Astrocyte (in vitro differentiated cells and primary cell): ENCODE data around the gene SOX5.

Experiments
- CTCF ChIP-seq: IDR thresholded peaks from 2 replicates; pipeline ENCODE4 v1.5.1; 2011; ENCODE audit warnings: low read depth, mild to moderate bottlenecking, inconsistent platforms, low read length, moderate library complexity; ENCODE audit not compliant: insufficient read depth
- EZH2 ChIP-seq: IDR thresholded peaks from 2 replicates; pipeline ENCODE4 v1.6.1; 2012; ENCODE audit warnings: mild to moderate bottlenecking, low read length, inconsistent platforms; ENCODE audit not compliant: insufficient read depth

GRCh38 chr12:23949348-23950209 is at the start of gene SOX5:
- TF ChIP-seq CTCF (no peak), EZH2 (no peak)
